Endothelial cell of umbilical vein (primary cell): ENCODE results near the gene OGFOD2. TPM values are rescaled to one million over a fixed set of nuclear protein-coding genes. Genes with fewer than 3 reads are reported as not detected.

ENCODE experiments used
- BruUV-seq: library from RNA; stranded (reverse); fragments of 400-500 nt; replicated peaks from 2 replicates; lab custom pipeline; 2021; lab: Mats Ljungman, UMichigan
- CTCF ChIA-PET: fragments of 300-600, 350-600 bp; sonication (Branson Sonifier 250); formaldehyde crosslinking; loops from one replicate; lab custom pipeline; 2021; ENCODE audit warnings: antibody characterized with exemption, inconsistent platforms; lab: Charles Lee
- POLR2A ChIA-PET: fragments of 300-600, 350-600 bp; sonication (Branson Sonifier 250); formaldehyde crosslinking; loops from one replicate; lab custom pipeline; 2021; ENCODE audit warnings: antibody characterized with exemption, inconsistent platforms; lab: Charles Lee
- DNase-seq: peaks from one replicate; pipeline ENCODE4 v3.0.0-alpha.2; 2011; ENCODE audit warnings: low read depth, low spot score
- FAIRE-seq: peaks from 2 replicates; lab custom pipeline; 2011; peaks lifted over from hg19 to GRCh38; lab: Jason Lieb, UNC
- H2AFZ ChIP-seq: 2 replicates; pipeline ENCODE4 v1.6.0; 2012; ENCODE audit warnings: low read depth, low read length, control low read depth, inconsistent platforms
- H3K27ac ChIP-seq: 2 replicates; pipeline ENCODE4 v1.5.1; 2011; ENCODE audit warnings: low read depth, mild to moderate bottlenecking, control low read depth, low read length, moderate library complexity; ENCODE audit not compliant: insufficient read depth
- H3K27me3 ChIP-seq, 2 experiments: 2 replicates each; pipeline versions ENCODE4 v1.6.0 to v1.6.1; 2011; ENCODE audit warnings: low read length in 2 of 2, mixed read lengths in 1 of 2; ENCODE audit not compliant: control insufficient read depth in 2 of 2, insufficient read depth in 2 of 2
- H3K36me3 ChIP-seq, 2 experiments: 2 replicates in 1 of 2; 3 replicates in 1 of 2; pipeline ENCODE4 v1.5.1; 2011; ENCODE audit warnings: low read length in 2 of 2, mild to moderate bottlenecking in 1 of 2, moderate library complexity in 1 of 2; ENCODE audit not compliant: control insufficient read depth in 2 of 2, insufficient read depth in 2 of 2; ENCODE audit errors: extremely low read depth in 1 of 2
- H3K4me1 ChIP-seq: 3 replicates; pipeline ENCODE4 v1.5.1; 2011; ENCODE audit warnings: mild to moderate bottlenecking, low read length; ENCODE audit not compliant: control insufficient read depth, insufficient read depth; ENCODE audit errors: extremely low read depth
- H3K4me2 ChIP-seq: 2 replicates; pipeline ENCODE4 v1.6.1; 2011; ENCODE audit warnings: low read length, control low read depth, mixed read lengths; ENCODE audit not compliant: insufficient read depth
- H3K4me3 ChIP-seq, 3 experiments: fragments of 200-600 bp in 1 of 3; sonication (generic), shearing (Covaris generic) in 1 of 3; replicated peaks in 1 of 3; 2 replicates each; pipeline ENCODE4 v1.5.1; 2011 to 2016; ENCODE audit warnings: control low read depth in 3 of 3, low read length in 3 of 3, mild to moderate bottlenecking in 2 of 3, inconsistent platforms in 1 of 3, low read depth in 1 of 3, moderate library complexity in 1 of 3; ENCODE audit not compliant: insufficient read depth in 1 of 3
- H3K79me2 ChIP-seq: 2 replicates; pipeline ENCODE4 v1.6.0; 2012; ENCODE audit warnings: low read length, inconsistent platforms; ENCODE audit not compliant: control insufficient read depth, insufficient read depth
- H3K9ac ChIP-seq: replicated peaks from 2 replicates; pipeline ENCODE3; 2011; ENCODE audit warnings: low read length, control low read depth; ENCODE audit not compliant: insufficient read depth; ENCODE audit errors: extremely low read depth
- H3K9me1 ChIP-seq: replicated peaks from 3 replicates; pipeline ENCODE4 v1.6.0; 2011; ENCODE audit warnings: mild to moderate bottlenecking, low read length; ENCODE audit not compliant: control insufficient read depth, insufficient read depth; ENCODE audit errors: extremely low read depth
- H3K9me3 ChIP-seq: replicated peaks from 2 replicates; pipeline ENCODE4 v1.5.1; 2012; ENCODE audit warnings: low read length, inconsistent platforms; ENCODE audit not compliant: control insufficient read depth, insufficient read depth
- H4K20me1 ChIP-seq: replicated peaks from 2 replicates; pipeline ENCODE3; 2011; ENCODE audit warnings: mild to moderate bottlenecking, low read length; ENCODE audit not compliant: control insufficient read depth, insufficient read depth; ENCODE audit errors: extremely low read depth
- CTCF ChIP-seq, 2 donors: IDR thresholded peaks; 1 replicate in 1 of 2; 2 replicates in 1 of 2; pipeline ENCODE4 v1.5.1; 2011; ENCODE audit warnings: low read length in 2 of 2, mild to moderate bottlenecking in 2 of 2, moderate library complexity in 2 of 2, control low read depth in 1 of 2, inconsistent platforms in 1 of 2, low read depth in 1 of 2; ENCODE audit not compliant: insufficient read depth in 1 of 2; ENCODE audit errors: extremely low read depth in 1 of 2
- FOS ChIP-seq: IDR thresholded peaks from 2 replicates; pipeline ENCODE4 v1.6.1; 2011; ENCODE audit warnings: mild to moderate bottlenecking, low read length, moderate library complexity, borderline replicate concordance; ENCODE audit not compliant: insufficient read depth
- GATA2 ChIP-seq: IDR thresholded peaks from 2 replicates; pipeline ENCODE4 v1.7.0; 2011; ENCODE audit warnings: low read depth, mild to moderate bottlenecking, moderate library complexity, mixed read lengths, low read length; ENCODE audit not compliant: insufficient read length, insufficient read depth
- JUN ChIP-seq: IDR thresholded peaks from 2 replicates; pipeline ENCODE4 v1.6.1; 2011; ENCODE audit warnings: borderline replicate concordance, low read depth; ENCODE audit not compliant: insufficient read length, insufficient read depth
- MYC ChIP-seq: IDR thresholded peaks from one replicate; pipeline ENCODE4 v1.6.1; 2011; ENCODE audit warnings: mild to moderate bottlenecking, low read depth, low read length
- POLR2A ChIP-seq: IDR thresholded peaks from 2 replicates; pipeline ENCODE4 v1.6.1; 2012; ENCODE audit warnings: low read depth, mild to moderate bottlenecking, control low read depth, low read length
- dilution Hi-C: fragments of 300-500 bp; cut with MboI; formaldehyde crosslinking; loops from one replicate; pipeline ENCODE4 v1.15.0; 2019; ENCODE audit warnings: low sequenced_read_pairs; ENCODE audit not compliant: extremely low pct_ligation_motif_present
- intact Hi-C: fragments of 100-400 bp; cut with micrococcal nuclease; formaldehyde crosslinking; loops from one replicate; pipeline ENCODE4 v1.10.0; 2022
- polyA plus RNA-seq, 4 experiments: library from polyadenylated mRNA; depleted of rRNA in 3 of 4; stranded (reverse) in 3 of 4; unstranded in 1 of 4; fragments of >200 nt; gene quantifications; 2 replicates each; pipeline versions ENCODE4 v1.2.1 to v1.2.3, GENCODE V29; 2011 to 2012; ENCODE audit warnings: missing spikeins in 1 of 4
- total RNA-seq: library from RNA; stranded (reverse); gene quantifications from 2 replicates; pipeline ENCODE4 v1.2.3, GENCODE V29; 2021
- TF ChIP-seq, protein P1 (sequence below): IDR thresholded peaks from 2 replicates; pipeline ENCODE4 v1.6.1; 2011; ENCODE audit not compliant: insufficient read depth, insufficient read length

The OGFOD2 gene
- total and polyA plus RNA-seq, 2 donors (not counting 3 experiments of a cell fraction or from before 2014, with no cell fraction given) = 16.8 to 24.1 TPM

- H3K4me1 ChIP-seq = no peaks in the 10 kb centered on the region
- H3K9ac ChIP-seq = no peak overlapping the region
- TF ChIP-seq CTCF (IDR thresholded peaks at IDR 0.05; ENCODE audit: extremely low read depth in 1 of 2, insufficient read depth in 1 of 2, low read depth in 1 of 2, low read length in 2 of 2) = no peak
- TF ChIP-seq POLR2A = no peak
- TF ChIP-seq, protein P1, sequence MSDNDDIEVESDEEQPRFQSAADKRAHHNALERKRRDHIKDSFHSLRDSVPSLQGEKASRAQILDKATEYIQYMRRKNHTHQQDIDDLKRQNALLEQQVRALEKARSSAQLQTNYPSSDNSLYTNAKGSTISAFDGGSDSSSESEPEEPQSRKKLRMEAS = no peak
- TF ChIP-seq JUN = no peak
- no peak for TF ChIP-seq FOS
- TF ChIP-seq MYC = no peak
- TF ChIP-seq GATA2 = no peak
- POLR2A ChIA-PET = no interaction called here
- H3K4me3 ChIP-seq = no peak overlapping the region
- no peaks in the 10 kb centered on the region for H3K9me1 ChIP-seq
- H3K79me2 ChIP-seq = no peaks in the 10 kb centered on the region
- no peaks in the 10 kb centered on the region for H3K36me3 ChIP-seq
- no peak for DNase-seq
- no peaks in the 10 kb centered on the region for H4K20me1 ChIP-seq
- H2AFZ ChIP-seq = no peak overlapping the region
- no TSS peak for BruUV-seq
- no peak for FAIRE-seq
- H3K27ac ChIP-seq = no peak overlapping the region
- H3K27me3 ChIP-seq = no peaks in the 10 kb centered on the region
- no peaks in the 10 kb centered on the region for H3K9me3 ChIP-seq
- intact Hi-C loops (loop anchor here (10.0 kb wide), 1 partner anchor 1185 kb away; no protein-coding TSS in a partner anchor), dilution Hi-C loops (no loop called here)
- CTCF ChIA-PET = interaction anchor here (1.1 to 1.4 kb wide), 2 partner anchors 211 to 238 kb away, joined by 4 read pairs; no protein-coding TSS in a partner anchor
- no peak overlapping the region for H3K4me2 ChIP-seq
These were observed 25.0 kb downstream of the OGFOD2 start for GRCh38 chr12:122999986-123000420.
